NCI-H1694 (cell line): ENCODE data around the gene CDCA4.

Source experiments
- DNase-seq: peaks from one replicate; lab custom pipeline; 2025; lab: John Stamatoyannopoulos, UW

CDCA4 gene

DNA sequence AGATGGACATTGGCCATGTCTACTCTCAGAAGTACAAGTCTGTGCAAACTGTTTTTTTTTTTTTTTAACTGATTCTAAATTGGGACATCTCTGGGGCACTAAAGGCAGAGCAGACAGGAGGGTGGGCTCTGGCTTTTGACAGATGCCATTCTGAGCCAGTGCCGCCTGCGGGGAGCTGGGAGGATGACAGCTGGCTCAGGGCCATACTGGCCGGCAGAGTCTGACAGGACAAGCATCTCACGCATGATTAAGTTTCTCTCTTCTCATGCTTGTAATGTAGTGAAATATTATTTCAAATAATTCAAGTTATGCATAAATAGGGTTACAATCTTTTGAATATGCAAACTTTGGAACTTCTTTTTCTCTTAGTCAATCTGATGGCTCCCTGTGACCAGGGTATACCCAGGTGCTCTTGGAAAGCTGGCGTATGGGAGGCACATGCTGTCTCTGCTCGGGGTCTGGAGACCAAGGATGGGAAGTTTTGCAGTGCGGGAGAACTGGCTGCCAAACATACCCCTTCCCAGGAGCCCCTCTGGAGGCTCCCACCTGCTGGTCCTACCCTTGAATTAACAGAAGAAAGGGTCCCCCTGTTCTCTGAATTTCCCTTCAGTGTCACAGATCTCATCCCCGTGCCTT is 7.6 kb downstream of the CDCA4 start:
- DNase-seq = peak; percentile 86

GRCh38 chr14:105012171-105012985 is 8.5 kb downstream of the CDCA4 start:
- DNase-seq = peak; percentile 24

DNA sequence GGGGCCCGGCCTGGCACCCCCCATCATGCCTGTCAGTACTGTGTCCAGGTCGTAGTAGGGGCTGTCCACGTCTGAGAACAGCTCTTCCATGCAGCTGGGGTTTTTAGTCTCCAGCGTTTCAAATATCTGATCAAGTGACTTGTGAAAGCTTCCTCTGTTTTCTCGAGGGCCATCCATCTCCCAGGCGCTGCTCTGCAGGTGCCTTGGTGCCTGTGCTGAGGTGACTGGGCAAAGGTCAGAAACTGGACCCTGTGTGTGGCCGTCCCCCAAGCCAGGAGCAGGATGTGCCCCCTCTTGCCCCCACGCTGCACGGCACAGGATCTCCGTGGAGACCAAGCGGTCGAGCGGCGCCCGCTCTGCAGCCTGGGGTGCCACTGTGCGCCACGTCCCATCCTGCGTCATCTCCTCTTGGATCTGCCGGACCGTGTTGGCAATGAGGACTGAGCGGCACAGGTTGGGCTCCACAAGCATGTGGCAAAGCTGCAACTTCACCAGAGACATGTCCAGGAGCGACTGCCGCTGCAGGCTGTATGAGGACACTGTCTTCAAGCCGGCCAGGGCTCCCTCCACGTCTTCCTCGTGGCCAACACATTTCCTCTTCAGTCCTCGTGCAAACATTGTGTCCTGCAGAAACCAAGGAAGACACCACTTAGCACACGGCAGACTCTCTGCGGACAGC is 9.4 kb downstream of the CDCA4 start:
- DNase-seq = no peak

GRCh38 chr14:105010891-105011291 is 10.0 kb downstream of the CDCA4 start:
- DNase-seq = no peak

DNA sequence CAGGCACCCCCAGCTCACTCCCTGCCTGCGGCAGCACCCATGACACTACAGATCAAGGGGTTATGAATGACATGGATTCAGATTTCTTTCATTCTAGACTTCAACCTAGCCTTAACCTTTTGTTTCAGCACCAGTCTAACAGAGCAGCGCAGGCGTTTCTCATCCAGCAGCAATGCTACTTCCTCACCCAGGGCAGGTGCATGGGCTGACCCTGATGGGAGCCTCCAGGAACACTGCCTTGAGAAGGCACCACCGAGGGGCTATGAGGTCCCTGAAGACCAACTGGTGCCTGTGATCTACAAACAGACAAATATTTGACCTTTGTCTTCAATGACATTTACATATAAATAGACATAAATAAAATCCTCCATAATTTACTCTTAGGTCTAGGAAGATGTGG is 10.8 kb downstream of the CDCA4 start:
- no peak for DNase-seq

DNA sequence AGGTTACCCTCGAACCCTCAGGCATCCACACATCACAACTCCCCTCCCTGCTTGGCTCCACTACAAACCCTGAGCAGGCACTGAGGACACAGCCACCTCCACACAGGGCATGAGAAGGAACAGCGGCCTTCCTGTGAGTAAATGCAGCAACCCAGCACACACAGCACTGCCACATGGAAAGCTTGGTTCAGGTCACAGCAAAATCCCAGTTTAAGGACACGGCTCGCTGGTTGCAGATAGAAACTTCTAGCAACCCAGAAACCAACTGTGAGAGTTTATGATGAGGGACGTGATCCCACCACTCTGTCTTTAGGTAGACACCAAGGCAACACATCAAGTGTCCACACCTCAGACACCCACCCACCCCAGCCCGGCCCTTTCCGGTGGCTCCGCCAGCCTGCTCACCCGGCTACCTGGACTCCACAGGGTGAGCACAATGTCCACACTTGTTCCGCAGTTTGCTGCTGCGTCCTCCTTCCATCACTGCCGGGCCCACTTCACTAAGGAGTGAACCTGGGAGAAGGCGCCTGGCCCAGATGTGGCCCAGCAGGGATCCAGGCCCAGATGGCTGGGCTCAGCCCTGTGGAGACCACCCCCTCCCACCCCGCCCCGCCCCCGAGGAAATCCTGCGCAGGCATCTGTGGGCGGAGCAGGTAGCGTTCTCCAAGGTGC is 13.2 kb downstream of the CDCA4 start:
- no peak for DNase-seq

- no peak for DNase-seq
These were observed 13.9 kb downstream of the CDCA4 start for GRCh38 chr14:105006831-105007592.

- no peak for DNase-seq
These were observed 14.7 kb downstream of the CDCA4 start for GRCh38 chr14:105005929-105006830.

DNA sequence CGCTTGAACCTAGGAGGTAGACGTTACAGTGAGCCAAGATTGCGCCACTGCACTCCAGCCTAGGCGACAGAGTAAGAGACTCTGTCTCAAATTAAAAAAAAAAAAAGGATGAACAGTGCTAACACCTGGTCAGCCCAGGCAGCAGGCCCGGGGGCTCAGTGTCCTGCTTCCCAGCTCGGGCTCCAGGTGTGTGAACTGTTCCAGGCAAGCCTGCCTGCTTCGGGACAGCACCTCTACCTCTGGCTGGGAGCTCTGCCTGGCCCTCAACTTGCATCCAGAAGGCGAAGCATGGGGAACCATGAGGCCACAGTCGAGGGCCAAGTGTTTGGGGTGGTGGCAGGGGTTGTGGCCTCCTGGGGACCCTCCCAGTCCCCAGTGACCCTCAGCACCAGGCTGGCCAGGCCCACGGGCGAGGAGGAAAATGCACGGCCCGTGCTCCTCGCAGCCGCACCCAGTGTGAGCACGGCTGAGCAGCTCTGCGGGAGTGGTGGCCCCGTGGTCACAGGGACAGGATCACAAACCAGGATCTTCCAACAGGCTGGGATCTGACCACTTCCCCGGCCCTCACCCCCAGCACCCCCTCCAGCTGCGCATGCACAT is 15.5 kb downstream of the CDCA4 start:
- DNase-seq = no peak

DNA sequence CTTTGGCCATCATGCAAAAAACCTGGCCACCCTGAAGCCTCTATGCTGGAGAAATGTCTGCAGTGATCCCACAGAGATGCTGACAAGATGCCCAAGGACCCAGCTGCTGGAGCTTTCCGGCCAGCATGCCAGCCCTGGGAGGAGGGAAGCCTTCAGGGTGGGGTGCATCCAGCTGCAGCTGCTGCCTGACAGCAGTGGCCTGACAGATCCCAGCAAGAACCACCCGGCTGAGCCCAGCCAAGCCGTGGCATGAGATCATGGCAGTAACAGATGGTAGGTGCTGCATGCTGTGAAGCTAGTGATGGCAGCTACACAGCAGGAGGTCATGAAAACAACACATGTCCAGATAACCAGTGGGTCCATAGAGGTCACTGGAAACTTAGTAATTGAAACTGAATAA is 21.5 kb downstream of the CDCA4 start:
- peak; percentile 96 for DNase-seq

GRCh38 chr14:104998801-104999200 is 22.1 kb downstream of the CDCA4 start:
- DNase-seq = peak; percentile 97

DNA sequence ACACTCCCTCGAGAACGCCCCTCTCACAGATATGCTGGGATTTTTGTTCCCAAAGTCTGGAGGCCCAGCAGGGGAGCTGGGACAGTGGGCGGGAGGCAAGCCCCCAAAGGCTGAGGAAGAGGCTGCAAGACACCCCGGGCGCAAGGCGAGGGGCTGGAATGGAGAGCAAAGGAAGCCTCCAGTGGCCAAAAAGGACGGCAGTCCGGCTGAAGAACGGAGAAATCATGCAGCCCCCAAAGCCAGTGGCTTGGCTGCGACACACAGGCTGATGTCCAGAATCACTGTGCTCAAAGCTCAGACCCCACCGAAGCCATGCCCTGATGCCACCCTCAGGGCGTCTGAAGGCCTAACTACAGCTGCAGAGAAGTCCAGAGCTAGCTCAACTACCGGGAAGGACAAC is 24.4 kb downstream of the CDCA4 start:
- no peak for DNase-seq

GRCh38 chr14:104996032-104996431 is 24.9 kb downstream of the CDCA4 start:
- no peak for DNase-seq

- no peak for DNase-seq
These were observed 25.9 kb downstream of the CDCA4 start for GRCh38 chr14:104994978-104995377.

- peak; percentile 89 for DNase-seq
These were observed 26.9 kb downstream of the CDCA4 start for GRCh38 chr14:104993808-104994591.

GRCh38 chr14:104993306-104993705 is 27.6 kb downstream of the CDCA4 start:
- DNase-seq = peak; percentile 86

- DNase-seq = no peak
These were observed 28.4 kb downstream of the CDCA4 start for GRCh38 chr14:104992501-104992900.

DNA sequence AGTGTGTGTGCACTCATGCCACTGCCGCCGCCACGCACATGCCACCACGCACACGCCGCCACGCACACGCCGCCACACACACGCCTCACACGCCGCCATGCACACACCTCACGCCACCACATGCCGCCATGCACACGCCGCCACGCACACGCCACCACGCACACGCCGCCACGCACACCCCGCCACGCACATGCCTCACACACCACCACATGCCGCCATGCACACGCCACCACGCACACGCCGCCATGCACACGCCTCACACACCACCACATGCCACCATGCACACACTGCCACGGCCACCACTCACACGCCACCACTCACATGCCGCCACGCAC is 29.0 kb downstream of the CDCA4 start:
- DNase-seq = no peak

DNA sequence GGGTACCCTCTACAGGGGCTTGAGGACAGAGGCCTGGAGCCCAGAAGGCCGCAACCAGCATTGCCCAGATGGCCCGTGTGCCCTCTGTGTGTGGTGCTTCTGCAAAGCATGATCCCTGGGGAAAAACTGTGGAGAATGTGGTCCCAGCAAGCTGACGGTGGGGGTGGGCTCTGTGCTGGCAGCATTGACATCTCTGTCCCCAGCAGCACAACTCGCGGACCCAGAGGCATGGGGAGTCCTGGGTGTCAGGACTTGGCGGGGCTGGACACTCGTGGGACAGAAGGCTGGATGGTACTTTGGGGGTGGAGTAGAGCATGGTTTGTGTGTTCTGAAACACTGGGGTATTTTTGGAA is 31.0 kb downstream of the CDCA4 start:
- DNase-seq = no peak
